Measurements from ENCODE around the gene EFNA3. TPM values are rescaled to one million over a fixed set of nuclear protein-coding genes. Genes with fewer than 3 reads are reported as not detected.

EFNA3 gene
- total and polyA plus RNA-seq, 2 of the 4 experiments (the other 2 are of a cell fraction) = 0.72 to 1.6 TPM

GRCh38 chr1:155072531-155073289, 5.9 kb upstream of the EFNA3 start:
- Histone ChIP-seq H3K14ac (replicated peaks; ENCODE audit: low read depth, low read length) (no peak overlapping the region), H3K4me1 (ENCODE audit: control insufficient read depth, insufficient read depth, low read length) (peaks cover 5% of the 10 kb centered on the region; the same call in 1 of the 2 replicates), H2BK120ac (ENCODE audit: low read depth, low read length) (no peak overlapping the region), H3K4me3 (ENCODE audit: insufficient read depth, low read depth, low read length) (no peak overlapping the region), H3K79me1 (ENCODE audit: low read depth in 1 of 2, low read length in 2 of 2) (no peaks in the 10 kb centered on the region), H3K56ac (ENCODE audit: extremely low read depth, insufficient read depth, low read length) (no peak overlapping the region), H2BK5ac (ENCODE audit: low read depth, low read length, poor library complexity, severe bottlenecking) (no peak overlapping the region), H3K27me3 (ENCODE audit: control insufficient read depth, insufficient read depth, low read length) (peaks cover 26% of the 10 kb centered on the region), H4K8ac (ENCODE audit: low read depth in 2 of 2, low read length in 2 of 2) (no peak overlapping the region), H3K9me1 (ENCODE audit: insufficient read depth, low read length) (0 out of 2 replicates have a peak, but pooled peaks cover 7% of the 10 kb centered on the region), H2BK20ac (ENCODE audit: low read depth, low read length) (no peak overlapping the region), H2AK5ac (ENCODE audit: low read depth, low read length) (no peak overlapping the region), H3K4ac (ENCODE audit: low read depth, low read length) (no peak overlapping the region), H3K4me2 (ENCODE audit: low read depth, low read length) (no peak overlapping the region), H3K36me3 (ENCODE audit: control insufficient read depth, insufficient read depth, low read length) (peaks cover 13% of the 10 kb centered on the region; the same call in 1 of the 2 replicates), H2BK15ac (ENCODE audit: low read depth, low read length) (no peak overlapping the region), H3K9me3 (ENCODE audit: control insufficient read depth, insufficient read depth, low read length) (no peaks in the 10 kb centered on the region), H2AFZ (replicated peaks; ENCODE audit: low read length, poor library complexity) (no peak overlapping the region), H3K23ac (ENCODE audit: low read depth, low read length) (no peak overlapping the region), H4K5ac (ENCODE audit: low read depth, low read length) (no peak overlapping the region), H3K27ac (ENCODE audit: insufficient read depth, low read length) (no peak overlapping the region), H4K20me1 (ENCODE audit: insufficient read depth, low read length) (no peaks in the 10 kb centered on the region), H4K91ac (ENCODE audit: insufficient read depth, low read depth, low read length) (no peak overlapping the region), H3K18ac (ENCODE audit: low read depth, low read length) (no peak overlapping the region), H3K9ac (ENCODE audit: low read depth, low read length) (no peak overlapping the region), H2AK9ac (replicated peaks; ENCODE audit: low read depth, low read length, poor library complexity) (peak overlapping the region; percentile 25)
- in situ Hi-C loops (cut with MboI; ENCODE audit: low sequenced_read_pairs) (no loop called here), intact Hi-C loops (cut with micrococcal nuclease) (no loop called here), dilution Hi-C loops (cut with HindIII; ENCODE audit: low sequenced_read_pairs, unreplicated experiment) (no loop called here)
- POLR2A ChIA-PET (ENCODE audit: unreplicated experiment) = no interaction called here
- CTCF ChIA-PET = no interaction called here
- BruUV-seq (replicated peaks) = no TSS peak
- DNase-seq (no peak), ATAC-seq (ENCODE audit: low read depth) (no peak)
- WGBS, 2 experiments (ENCODE audit: extremely low coverage in 2 of 2, insufficient read length in 1 of 2) = 8% methylated on average over 2 of the region's 7 CpGs; no CpG with 5 or more reads in 1 of the 2 experiments
- no peak for TF ChIP-seq ELK1 (IDR thresholded peaks at IDR 0.05; ENCODE audit: borderline replicate concordance, low read depth, low read length)
- no peak for TF ChIP-seq RAD21 (IDR thresholded peaks at IDR 0.05; ENCODE audit: low read length)
- no peak for TF ChIP-seq MXI1 (IDR thresholded peaks at IDR 0.05; ENCODE audit: borderline replicate concordance, low read depth, low read length)
- no peak for TF ChIP-seq MAZ (IDR thresholded peaks at IDR 0.05; ENCODE audit: borderline replicate concordance, low read depth, low read length)
